Gastrocnemius medialis (tissue), 4 donors: ENCODE data around the gene GREB1. TPM values are rescaled to one million over a fixed set of nuclear protein-coding genes. Genes with fewer than 3 reads are reported as not detected.

Experiments used
- ATAC-seq, 2 donors: fragments of 150-250 bp; one replicate each; pipeline ENCODE4 v1.9.1; 2016
- DNase-seq, 2 donors: peaks; one replicate each; pipeline ENCODE4 v3.0.0-alpha.2; 2019
- H3K27ac ChIP-seq, 4 donors: fragments of 200-600 bp; sonication (generic); 1 replicate in 1 of 4; 2 replicates in 3 of 4; pipeline ENCODE4 v1.5.1; 2016 to 2018; ENCODE audit warnings: mild to moderate bottlenecking in 2 of 4, moderate library complexity in 1 of 4
- H3K27me3 ChIP-seq, 3 donors: fragments of 200-600 bp; sonication (generic) in 2 of 3; 1 replicate in 1 of 3; 2 replicates in 2 of 3; pipeline versions ENCODE4 v1.5.1 to v1.6.0; 2016 to 2019; ENCODE audit warnings: mild to moderate bottlenecking in 1 of 3, moderate library complexity in 1 of 3
- H3K36me3 ChIP-seq, 2 donors: fragments of 200-600 bp; sonication (generic) in 1 of 2; one replicate each; pipeline ENCODE4 v1.5.1; 2017 to 2018
- H3K4me1 ChIP-seq, 2 donors: fragments of 200-600 bp; sonication (generic) in 1 of 2; one replicate each; pipeline ENCODE4 v1.5.1; 2016 to 2017; ENCODE audit warnings: mild to moderate bottlenecking in 2 of 2
- H3K4me3 ChIP-seq, 4 donors: fragments of 200-600 bp; sonication (generic) in 3 of 4; 1 replicate in 1 of 4; 2 replicates in 3 of 4; pipeline ENCODE4 v1.5.1; 2016 to 2019; ENCODE audit warnings: mild to moderate bottlenecking in 2 of 4
- H3K9me3 ChIP-seq, 3 donors: fragments of 200-600 bp; sonication (generic) in 2 of 3; 1 replicate in 1 of 3; 2 replicates in 2 of 3; pipeline ENCODE4 v1.5.1; 2016 to 2019
- CTCF ChIP-seq, 5 experiments: fragments of 450-650 bp in 3 of 5; fragments of 200-600 bp in 2 of 5; sonication (generic) in 2 of 5; IDR thresholded peaks in 4 of 5; conservative IDR thresholded peaks in 1 of 5; 1 replicate in 4 of 5; 2 replicates in 1 of 5; pipeline ENCODE4 v1.5.1; 2016 to 2019; ENCODE audit warnings: antibody characterized with exemption in 5 of 5, mild to moderate bottlenecking in 3 of 5, moderate library complexity in 3 of 5
- POLR2A ChIP-seq, 2 donors: fragments of 450-650 bp; IDR thresholded peaks; one replicate each; pipeline ENCODE4 v1.6.1; 2017; ENCODE audit warnings: antibody characterized with exemption in 2 of 2, mild to moderate bottlenecking in 2 of 2, moderate library complexity in 2 of 2
- in situ Hi-C, 4 donors: fragments of 200-750 bp; cut with MboI; loops; one replicate each; pipeline versions ENCODE4 v1.15.0 to v1.8.0; 2017; ENCODE audit warnings: low sequenced_read_pairs in 4 of 4
- intact Hi-C: fragments of 100-400 bp; cut with DNase I; formaldehyde crosslinking; loops from one replicate; pipeline ENCODE4 v1.15.1; 2023; ENCODE audit warnings: low total_unique reads
- total RNA-seq, 4 donors: library from RNA; depleted of rRNA; stranded (reverse); fragments of >200 nt; gene quantifications; one replicate each; pipeline versions ENCODE4 v1.1.0 to v1.2.3, GENCODE V29; 2016

GREB1 gene
- total RNA-seq, 4 donors from 2014 or later, result 1.7 to 9.3 (median 2.6) TPM

- DNase-seq (no peak), ATAC-seq (no peak)
- no peak overlapping the region for H3K4me3 ChIP-seq
- no peak overlapping the region for H3K27ac ChIP-seq
- no peaks in the 10 kb centered on the region for H3K27me3 ChIP-seq
- in situ Hi-C loops (no loop called here), intact Hi-C loops (no loop called here)
- H3K9me3 ChIP-seq, result no peaks in the 10 kb centered on the region
- H3K36me3 ChIP-seq, result no peaks in the 10 kb centered on the region
- TF ChIP-seq CTCF (IDR thresholded peaks at IDR 0.05 in 4 of 5, conservative IDR thresholded peaks at IDR 0.05 in 1 of 5) (no peak), POLR2A (IDR thresholded peaks at IDR 0.05) (no peak)
- no peaks in the 10 kb centered on the region for H3K4me1 ChIP-seq
Observed at GRCh38 chr2:11613297-11613696, 79.5 kb downstream of the GREB1 start.

GRCh38 chr2:11615209-11615608 lies 81.4 kb downstream of the GREB1 start:
- Histone ChIP-seq H3K9me3 (no peaks in the 10 kb centered on the region), H3K36me3 (no peaks in the 10 kb centered on the region)

GRCh38 chr2:11616097-11616687 lies 82.3 kb downstream of the GREB1 start:
- H3K4me1 ChIP-seq, result no peaks in the 10 kb centered on the region
- in situ Hi-C loops (no loop called here), intact Hi-C loops (no loop called here)
- H3K27me3 ChIP-seq, result no peaks in the 10 kb centered on the region
- H3K27ac ChIP-seq, result no peak overlapping the region
- H3K9me3 ChIP-seq, result no peaks in the 10 kb centered on the region
- no peaks in the 10 kb centered on the region for H3K36me3 ChIP-seq
- no peak overlapping the region for H3K4me3 ChIP-seq
- TF ChIP-seq POLR2A (IDR thresholded peaks at IDR 0.05), result no peak
- TF ChIP-seq CTCF (IDR thresholded peaks at IDR 0.05 in 4 of 5, conservative IDR thresholded peaks at IDR 0.05 in 1 of 5), result no peak
- no peak for ATAC-seq
- DNase-seq, result no peak

More at GRCh38 chr2:11615209-11615608, 81.4 kb downstream of the GREB1 start:
- intact Hi-C loops (no loop called here), in situ Hi-C loops (no loop called here)
- no peak overlapping the region for H3K4me3 ChIP-seq
- H3K27ac ChIP-seq, result no peak overlapping the region
- DNase-seq, result no peak
- H3K27me3 ChIP-seq, result no peaks in the 10 kb centered on the region
- no peaks in the 10 kb centered on the region for H3K4me1 ChIP-seq
- ATAC-seq, result no peak
- no peak for TF ChIP-seq POLR2A (IDR thresholded peaks at IDR 0.05)
- no peak for TF ChIP-seq CTCF (IDR thresholded peaks at IDR 0.05 in 4 of 5, conservative IDR thresholded peaks at IDR 0.05 in 1 of 5)

GRCh38 chr2:11616851-11617415 lies 83.1 kb downstream of the GREB1 start:
- Histone ChIP-seq H3K4me3 (no peak overlapping the region), H3K27me3 (no peaks in the 10 kb centered on the region), H3K4me1 (no peaks in the 10 kb centered on the region), H3K27ac (no peak overlapping the region), H3K36me3 (no peaks in the 10 kb centered on the region), H3K9me3 (no peaks in the 10 kb centered on the region)
- no peak for ATAC-seq
- TF ChIP-seq CTCF (IDR thresholded peaks at IDR 0.05 in 4 of 5, conservative IDR thresholded peaks at IDR 0.05 in 1 of 5), result no peak
- no peak for TF ChIP-seq POLR2A (IDR thresholded peaks at IDR 0.05)
- no peak for DNase-seq
- in situ Hi-C loops, result no loop called here
- intact Hi-C loops, result no loop called here

- no peak for DNase-seq
Observed at GRCh38 chr2:11617527-11617926, 83.7 kb downstream of the GREB1 start.

More at GRCh38 chr2:11617527-11617926, 83.7 kb downstream of the GREB1 start:
- no peak overlapping the region for H3K27ac ChIP-seq
- no peaks in the 10 kb centered on the region for H3K27me3 ChIP-seq
- no peaks in the 10 kb centered on the region for H3K4me1 ChIP-seq
- TF ChIP-seq POLR2A (IDR thresholded peaks at IDR 0.05) (no peak), CTCF (IDR thresholded peaks at IDR 0.05 in 4 of 5, conservative IDR thresholded peaks at IDR 0.05 in 1 of 5) (no peak)
- ATAC-seq, result no peak
- intact Hi-C loops, result no loop called here
- in situ Hi-C loops, result no loop called here
- H3K36me3 ChIP-seq, result no peaks in the 10 kb centered on the region
- no peak overlapping the region for H3K4me3 ChIP-seq
- no peaks in the 10 kb centered on the region for H3K9me3 ChIP-seq
